Tibial nerve (tissue), 3 donors: ENCODE measurements around the gene SHD.

Source experiments
- POLR2A ChIP-seq, 2 donors: fragments of 450-650 bp; IDR thresholded peaks; one replicate each; pipeline ENCODE4 v1.6.1; 2017; ENCODE audit warnings: antibody characterized with exemption in 2 of 2, mild to moderate bottlenecking in 2 of 2, moderate library complexity in 2 of 2
- TF ChIP-seq, protein P1 (sequence below), 5 experiments: fragments of 200-600 bp in 3 of 5; fragments of 450-650 bp in 2 of 5; sonication (generic) in 3 of 5; IDR thresholded peaks; one replicate each; pipeline ENCODE4 v1.5.1; 2016 to 2019; ENCODE audit warnings: antibody characterized with exemption in 5 of 5, mild to moderate bottlenecking in 3 of 5, moderate library complexity in 2 of 5

DNA sequence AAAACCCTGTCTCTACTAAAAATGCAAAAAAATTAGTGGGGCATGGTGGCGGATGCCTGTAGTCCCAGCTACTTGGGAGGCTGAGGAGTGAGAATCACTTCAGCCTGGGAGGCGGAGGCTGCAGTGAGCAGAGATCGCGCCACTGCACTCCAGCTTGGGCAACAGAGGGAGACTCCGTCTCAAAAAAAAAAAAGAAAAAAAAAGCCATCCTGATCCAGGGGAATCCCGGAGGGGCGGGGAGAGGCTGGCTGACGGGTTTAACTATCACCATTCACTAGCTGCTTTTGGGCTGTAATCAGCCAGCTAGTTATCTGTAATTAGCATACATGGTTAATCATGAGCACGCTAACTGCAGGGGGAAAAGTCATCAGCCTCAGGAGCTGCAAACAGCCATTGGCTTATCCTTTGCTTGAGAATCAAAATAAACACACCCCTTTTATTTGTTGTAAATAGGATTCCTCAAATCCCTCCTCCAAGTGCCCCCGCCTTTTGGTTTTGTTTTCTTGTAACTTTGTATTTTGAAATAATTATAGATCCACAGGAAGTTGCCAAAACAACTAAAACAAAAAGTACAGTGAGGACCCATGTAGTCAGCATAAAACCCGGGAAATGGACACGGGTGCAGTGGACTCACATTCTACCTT lies 34.9 kb downstream of the SHD start:
- TF ChIP-seq, protein P1, sequence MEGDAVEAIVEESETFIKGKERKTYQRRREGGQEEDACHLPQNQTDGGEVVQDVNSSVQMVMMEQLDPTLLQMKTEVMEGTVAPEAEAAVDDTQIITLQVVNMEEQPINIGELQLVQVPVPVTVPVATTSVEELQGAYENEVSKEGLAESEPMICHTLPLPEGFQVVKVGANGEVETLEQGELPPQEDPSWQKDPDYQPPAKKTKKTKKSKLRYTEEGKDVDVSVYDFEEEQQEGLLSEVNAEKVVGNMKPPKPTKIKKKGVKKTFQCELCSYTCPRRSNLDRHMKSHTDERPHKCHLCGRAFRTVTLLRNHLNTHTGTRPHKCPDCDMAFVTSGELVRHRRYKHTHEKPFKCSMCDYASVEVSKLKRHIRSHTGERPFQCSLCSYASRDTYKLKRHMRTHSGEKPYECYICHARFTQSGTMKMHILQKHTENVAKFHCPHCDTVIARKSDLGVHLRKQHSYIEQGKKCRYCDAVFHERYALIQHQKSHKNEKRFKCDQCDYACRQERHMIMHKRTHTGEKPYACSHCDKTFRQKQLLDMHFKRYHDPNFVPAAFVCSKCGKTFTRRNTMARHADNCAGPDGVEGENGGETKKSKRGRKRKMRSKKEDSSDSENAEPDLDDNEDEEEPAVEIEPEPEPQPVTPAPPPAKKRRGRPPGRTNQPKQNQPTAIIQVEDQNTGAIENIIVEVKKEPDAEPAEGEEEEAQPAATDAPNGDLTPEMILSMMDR (IDR thresholded peaks at IDR 0.05): no peak
- TF ChIP-seq POLR2A (IDR thresholded peaks at IDR 0.05): no peak
